ENCODE results near the gene OTC.

DNA sequence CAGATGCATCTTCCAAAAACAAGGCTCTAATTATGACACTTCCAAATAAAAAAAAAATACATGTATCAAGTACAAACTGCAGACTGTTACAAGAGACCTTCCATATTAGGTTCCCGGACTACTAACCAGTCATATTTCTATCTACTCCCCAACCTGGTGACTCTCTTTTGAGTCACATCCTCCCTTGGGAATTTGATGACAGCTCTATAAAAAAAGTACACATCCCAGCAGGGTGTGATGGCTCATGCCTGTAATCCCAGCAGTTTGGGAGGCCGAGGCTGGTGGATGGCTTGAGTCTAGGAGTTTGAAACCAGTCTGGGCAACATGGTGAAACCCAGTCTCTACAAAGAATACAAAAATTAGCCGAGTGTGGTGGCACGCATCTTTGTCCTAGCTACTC lies 40.0 kb upstream of the OTC start:
- no peak for TF ChIP-seq POLR2A (IDR thresholded peaks at IDR 0.05)
- TF ChIP-seq, protein P1, sequence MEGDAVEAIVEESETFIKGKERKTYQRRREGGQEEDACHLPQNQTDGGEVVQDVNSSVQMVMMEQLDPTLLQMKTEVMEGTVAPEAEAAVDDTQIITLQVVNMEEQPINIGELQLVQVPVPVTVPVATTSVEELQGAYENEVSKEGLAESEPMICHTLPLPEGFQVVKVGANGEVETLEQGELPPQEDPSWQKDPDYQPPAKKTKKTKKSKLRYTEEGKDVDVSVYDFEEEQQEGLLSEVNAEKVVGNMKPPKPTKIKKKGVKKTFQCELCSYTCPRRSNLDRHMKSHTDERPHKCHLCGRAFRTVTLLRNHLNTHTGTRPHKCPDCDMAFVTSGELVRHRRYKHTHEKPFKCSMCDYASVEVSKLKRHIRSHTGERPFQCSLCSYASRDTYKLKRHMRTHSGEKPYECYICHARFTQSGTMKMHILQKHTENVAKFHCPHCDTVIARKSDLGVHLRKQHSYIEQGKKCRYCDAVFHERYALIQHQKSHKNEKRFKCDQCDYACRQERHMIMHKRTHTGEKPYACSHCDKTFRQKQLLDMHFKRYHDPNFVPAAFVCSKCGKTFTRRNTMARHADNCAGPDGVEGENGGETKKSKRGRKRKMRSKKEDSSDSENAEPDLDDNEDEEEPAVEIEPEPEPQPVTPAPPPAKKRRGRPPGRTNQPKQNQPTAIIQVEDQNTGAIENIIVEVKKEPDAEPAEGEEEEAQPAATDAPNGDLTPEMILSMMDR (IDR thresholded peaks at IDR 0.05) = no peak
- TF ChIP-seq POLR2AphosphoS5 (IDR thresholded peaks at IDR 0.05) = no peak
